GM12801 (cell line): Measurements from ENCODE around the gene RNF41.

Source experiments
- CTCF ChIP-seq: IDR thresholded peaks from one replicate; pipeline ENCODE4 v1.5.1; 2011; ENCODE audit warnings: control low read depth; ENCODE audit not compliant: insufficient read length; ENCODE audit errors: extremely low read depth

Gene RNF41

GRCh38 chr12:56190695-56191155, 31.0 kb downstream of the RNF41 start:
- TF ChIP-seq CTCF = no peak

DNA sequence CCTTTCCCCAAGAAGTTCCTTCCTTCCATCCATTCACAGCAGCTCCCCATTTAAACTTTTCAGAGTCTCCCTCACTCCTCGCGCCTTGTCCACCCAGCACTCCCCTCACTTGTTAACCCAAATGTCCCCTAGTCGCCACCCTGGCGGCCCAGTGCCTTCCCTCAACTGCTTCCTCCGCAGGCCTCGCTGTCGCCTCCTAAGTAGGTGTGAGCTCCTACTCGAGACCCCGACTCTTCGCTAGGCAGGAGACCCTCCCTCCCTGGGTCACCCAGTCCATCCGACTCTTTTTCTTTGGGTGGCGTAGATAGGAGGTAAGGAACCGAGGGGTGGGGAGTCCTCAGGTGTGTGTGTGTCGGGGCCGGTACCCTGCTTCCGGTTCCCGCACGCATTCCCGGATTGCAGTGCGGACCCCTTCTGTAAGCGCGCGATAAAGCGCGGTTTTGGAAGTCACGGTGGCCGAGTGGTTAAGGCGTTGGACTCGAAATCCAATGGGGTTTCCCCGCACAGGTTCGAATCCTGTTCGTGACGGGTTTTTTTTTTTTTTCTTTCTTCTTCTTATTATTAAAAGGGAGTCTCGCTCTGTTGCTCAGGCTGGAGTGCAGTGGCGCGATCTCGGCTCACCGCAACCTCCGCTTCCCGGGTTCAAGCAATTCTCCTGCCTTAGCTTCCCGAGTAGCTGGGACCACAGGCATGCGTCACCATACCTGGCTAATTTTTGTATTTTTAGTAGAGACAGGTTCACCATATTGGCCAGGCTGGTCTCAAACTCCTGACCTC, 31.6 kb downstream of the RNF41 start:
- no peak for TF ChIP-seq CTCF

GRCh38 chr12:56189099-56189917, 32.4 kb downstream of the RNF41 start, which contains the start of gene SMARCC2:
TSS of gene SMARCC2 (minus strand) at chr12:56189483. CDS start at chr12:56189461, 22 bp downstream.
- no peak for TF ChIP-seq CTCF

GRCh38 chr12:56188778-56189098, 33.0 kb downstream of the RNF41 start:
- no peak for TF ChIP-seq CTCF

- TF ChIP-seq CTCF = no peak
Measured at GRCh38 chr12:56188131-56188777, 33.5 kb downstream of the RNF41 start.

DNA sequence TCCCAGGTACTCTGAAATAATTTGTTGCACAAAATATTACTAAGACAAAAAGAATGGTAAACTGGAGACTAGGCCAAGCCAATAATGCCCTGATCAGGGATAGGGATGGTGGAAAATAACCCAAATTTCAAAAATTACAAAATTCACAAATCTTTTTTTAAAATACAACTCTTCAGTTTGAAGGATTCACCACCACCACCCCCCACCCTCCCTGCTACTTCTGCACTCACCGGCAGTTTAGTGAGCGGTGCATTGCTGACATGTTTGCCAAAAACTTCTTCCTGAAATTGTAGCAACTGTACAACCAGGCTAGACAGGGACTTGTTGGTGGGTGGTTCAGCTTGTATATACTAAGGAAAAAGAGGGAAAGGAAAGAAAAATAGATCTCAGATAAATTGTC, 34.8 kb downstream of the RNF41 start:
- TF ChIP-seq CTCF = no peak

GRCh38 chr12:56178347-56178746, 43.4 kb downstream of the RNF41 start:
- no peak for TF ChIP-seq CTCF
